Measurements from ENCODE around the gene EIF5A.
"Not testable (repeated sequence)": the region's sequence is repeated elsewhere in the genome, so short reads cannot be mapped to it uniquely, and the experiment has no call there.

The EIF5A gene

DNA sequence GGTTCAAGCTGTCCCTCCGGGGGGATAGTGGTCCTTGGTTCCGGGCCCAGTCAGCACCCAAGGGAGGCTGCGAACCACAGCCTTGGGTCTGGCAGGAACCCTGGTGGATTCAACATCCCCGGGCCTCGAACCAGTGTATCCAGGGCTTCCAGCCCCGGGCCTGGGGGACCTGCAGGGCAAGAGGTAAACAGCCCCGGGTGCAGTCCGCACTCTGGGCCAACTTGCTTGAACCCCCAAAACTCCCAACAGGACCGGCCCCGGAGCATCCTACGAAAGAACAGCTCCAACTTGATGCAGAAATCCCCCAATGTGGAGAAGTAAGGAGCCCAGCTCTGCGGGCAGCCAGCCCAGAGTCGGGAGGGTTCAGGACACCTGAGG, 23.2 kb downstream of the EIF5A start:
- DNase-seq (ENCODE audit: low spot score), result no peak

DNA sequence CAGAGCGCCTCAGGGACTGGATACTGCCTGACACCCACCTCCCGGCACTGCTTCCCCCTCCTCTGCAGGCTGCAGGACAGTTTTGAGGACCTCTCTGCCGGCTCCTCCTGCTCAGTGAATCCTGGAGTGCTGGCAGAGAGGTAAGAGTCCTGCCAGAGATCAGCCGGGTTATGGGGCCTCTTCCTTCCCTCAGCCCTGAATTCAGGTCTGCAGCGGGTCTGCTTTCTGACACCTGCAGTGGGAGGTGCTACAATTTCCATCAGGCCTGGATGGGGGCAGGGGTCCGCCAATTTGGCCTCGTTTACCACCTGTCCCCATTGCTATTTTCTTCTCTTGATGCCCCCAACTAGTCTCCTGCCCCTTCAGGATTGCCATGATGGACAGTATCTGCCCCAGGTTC, 24.7 kb downstream of the EIF5A start:
- DNase-seq (ENCODE audit: low spot score), result no peak

DNA sequence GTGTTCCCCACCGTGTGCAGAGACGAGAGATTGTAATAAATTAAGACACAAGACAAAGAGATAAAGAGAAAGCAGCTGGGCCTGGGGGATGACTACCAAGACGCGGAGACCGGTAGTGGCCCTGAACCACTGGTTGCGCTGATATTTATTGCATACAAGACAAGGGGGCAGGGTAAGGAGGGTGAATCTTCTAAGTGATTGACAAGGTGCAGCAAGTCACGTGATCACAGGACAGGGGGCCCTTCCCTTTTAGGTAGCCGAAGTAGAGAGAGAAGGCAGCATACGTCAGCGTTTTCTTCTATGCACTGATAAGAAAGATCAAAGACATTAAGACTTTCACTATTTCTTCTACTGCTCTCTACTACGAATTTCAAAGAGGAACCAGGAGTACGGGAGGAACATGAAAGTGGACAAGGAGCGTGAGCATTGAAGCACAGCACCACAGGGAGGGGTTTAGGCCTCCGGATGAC, 25.2 kb downstream of the EIF5A start:
- not testable (repeated sequence) for DNase-seq (ENCODE audit: low spot score)

DNA sequence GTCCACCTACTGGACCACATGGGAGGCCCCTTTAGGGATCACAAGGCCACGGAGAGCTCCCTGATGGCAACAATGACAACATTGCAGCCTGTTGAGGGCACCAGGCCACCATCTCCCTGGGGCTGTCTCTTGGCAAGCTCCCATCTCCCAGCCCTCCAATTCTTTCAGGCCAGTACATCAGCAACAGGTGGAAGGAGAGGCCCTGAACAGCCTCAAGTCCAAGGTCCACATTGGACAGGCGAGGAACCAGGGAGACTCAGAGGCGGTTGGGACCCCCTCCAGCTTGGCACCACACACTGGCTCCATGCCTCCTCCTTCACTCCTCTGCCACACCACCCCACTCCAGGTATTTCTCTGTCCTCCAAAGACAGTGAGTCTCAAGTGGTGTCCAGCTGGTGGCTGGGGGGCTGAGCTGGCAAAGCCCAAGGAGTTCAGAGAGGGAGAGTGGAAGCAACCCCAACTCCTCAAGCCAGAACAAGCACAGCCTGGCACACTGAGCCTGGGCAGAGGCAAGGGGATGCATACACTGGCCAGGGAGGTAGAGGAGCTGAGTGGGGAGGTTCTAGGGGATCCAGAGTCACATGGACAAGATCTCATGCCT, 27.6 kb downstream of the EIF5A start:
- no peak for DNase-seq (ENCODE audit: low spot score)

DNA sequence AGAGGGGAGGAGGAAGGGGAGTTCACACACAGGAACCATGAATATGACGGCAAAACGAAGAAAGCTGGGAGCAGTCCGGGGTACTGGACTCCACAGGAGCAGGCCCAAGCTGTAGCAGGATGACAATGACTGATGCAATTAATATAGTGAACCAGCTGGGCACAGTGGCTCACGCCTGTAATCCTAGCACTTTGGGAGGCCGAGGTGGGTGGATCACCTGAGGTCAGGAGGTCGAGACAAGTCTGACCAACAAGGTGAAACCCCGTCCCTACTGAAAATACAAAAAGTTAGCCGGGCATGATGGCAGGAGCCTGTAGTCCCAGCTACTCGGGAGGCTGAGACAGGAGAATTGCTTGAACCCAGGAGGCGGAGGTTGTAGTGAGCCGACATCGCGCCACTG, 28.3 kb downstream of the EIF5A start:
- not testable (repeated sequence) for DNase-seq (ENCODE audit: low spot score)

DNA sequence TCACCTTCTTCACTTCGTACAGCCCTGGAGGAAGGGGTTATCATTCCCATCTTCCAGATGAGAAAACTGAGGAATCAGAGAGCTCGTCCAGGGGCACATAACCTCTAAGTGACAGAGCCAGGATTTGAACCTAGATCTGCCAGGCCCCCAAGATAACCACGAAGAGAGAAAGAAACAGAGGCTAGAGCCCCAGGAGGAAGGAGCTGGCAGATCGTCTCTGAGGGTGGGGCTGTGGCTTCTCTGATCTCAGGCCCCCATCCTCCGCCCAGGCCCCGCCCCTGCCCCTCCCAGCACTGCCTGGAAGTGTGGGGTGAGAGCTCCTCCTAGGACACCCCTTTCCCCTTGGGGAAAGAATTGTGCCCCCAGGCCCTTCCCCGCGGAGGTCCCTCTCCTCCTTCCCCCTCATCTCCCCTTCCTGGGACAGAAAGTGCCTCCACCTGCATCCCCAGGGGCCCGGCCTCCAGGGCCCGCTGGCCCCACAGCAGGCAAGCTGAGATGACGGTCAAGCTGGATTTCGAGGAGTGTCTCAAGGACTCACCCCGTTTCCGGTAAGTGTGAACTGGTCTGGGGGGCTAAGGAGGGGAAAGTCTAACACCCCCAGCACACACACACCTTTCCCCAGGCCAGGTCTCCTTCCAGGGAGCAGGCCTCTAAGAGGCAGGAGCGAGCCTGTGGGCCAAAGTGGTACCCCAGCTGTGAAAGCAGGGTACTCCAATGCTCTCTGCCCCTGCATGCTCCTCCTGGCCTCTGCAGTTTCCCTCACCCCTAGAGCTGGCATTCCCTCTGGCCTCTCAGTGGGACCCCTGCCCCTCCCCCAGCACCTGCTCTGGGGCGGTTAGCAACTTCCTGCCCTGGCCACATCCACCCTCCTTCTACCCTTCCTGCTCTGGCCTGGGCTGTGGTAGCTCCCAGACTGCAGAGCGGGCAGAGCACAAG, 29.1 kb downstream of the EIF5A start, which contains the start of gene ACAP1:
Gene ACAP1, plus strand, starts transcription at position 290 of the 936 bp plus-strand sequence. Its CDS starts 206 bp downstream, at position 496.
- peak; percentile 92 for DNase-seq (ENCODE audit: low spot score)

DNA sequence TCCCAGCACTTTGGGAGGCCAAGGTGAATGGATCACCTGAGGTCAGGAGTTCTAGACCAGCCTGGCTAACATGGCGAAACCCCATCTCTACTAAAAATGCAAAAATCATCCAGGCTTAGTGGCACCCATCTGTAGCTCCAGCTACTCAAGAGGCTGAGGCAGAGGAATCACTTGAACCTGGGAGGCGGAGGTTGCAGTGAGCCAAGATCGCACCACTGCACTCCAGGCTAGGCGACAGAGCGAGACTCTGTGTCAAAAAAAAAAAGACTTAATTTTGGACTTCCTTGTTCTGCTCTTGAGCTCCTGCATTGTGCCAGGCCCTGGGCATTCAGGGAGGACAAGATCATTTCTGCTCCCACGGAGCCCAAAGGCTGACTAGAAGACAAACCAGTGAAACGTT, 30.2 kb downstream of the EIF5A start:
- not testable (repeated sequence) for DNase-seq (ENCODE audit: low spot score)

DNA sequence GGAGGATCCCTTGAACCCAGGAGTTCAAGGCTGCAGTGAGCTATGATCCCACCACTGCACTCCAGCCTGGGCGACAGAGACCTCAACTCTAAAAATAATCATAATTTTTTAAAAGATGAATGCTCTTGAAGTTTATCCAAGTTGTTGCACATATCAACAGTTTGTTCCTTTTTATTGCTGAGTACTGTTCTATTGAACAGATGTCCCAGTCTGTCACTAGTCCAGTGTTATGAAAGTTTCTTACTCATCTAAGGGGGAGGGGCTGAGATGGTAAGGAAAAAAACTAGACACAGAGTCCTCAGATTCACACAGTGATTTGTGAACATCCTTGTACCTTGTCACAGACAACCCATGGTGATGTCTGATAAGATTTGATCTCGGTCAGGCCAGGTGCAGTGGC, 32.8 kb downstream of the EIF5A start:
- no peak for DNase-seq (ENCODE audit: low spot score)

DNA sequence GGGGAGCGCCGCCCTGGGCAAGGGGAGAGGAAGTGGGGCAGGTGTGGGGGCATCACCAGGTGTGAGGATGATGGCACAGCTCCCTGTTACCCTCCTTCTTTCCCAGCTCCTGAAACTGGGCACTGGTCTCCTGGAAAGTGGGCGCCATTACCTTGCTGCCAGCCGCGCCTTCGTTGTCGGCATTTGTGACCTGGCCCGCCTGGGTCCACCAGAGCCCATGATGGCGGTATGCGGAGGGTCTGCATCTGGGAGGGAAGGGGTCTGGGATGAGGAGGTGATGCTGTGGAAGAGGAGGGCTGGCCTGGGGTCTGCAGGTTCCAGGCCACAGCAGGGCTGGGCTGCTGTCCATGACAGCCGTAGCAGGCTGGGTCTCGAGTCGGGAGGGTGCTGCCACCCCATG, 34.4 kb downstream of the EIF5A start:
- DNase-seq (ENCODE audit: low spot score), result no peak

DNA sequence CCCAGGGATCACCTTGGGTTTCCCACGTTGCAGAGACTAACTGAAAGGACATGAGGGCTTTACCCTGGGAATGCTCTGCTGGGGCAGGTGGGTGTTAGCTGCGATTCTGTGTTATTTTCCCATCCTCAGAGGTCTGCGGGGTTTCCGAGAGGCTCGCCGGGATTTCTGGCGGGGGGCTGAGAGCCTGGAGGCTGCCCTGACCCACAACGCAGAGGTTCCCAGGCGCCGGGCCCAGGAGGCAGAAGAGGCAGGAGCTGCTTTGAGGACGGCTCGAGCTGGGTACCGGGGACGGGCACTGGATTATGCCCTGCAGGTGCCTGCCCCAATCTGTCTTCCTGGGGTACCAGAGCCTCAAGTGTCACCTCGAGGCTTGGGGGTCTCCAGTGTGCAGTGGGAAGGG, 35.8 kb downstream of the EIF5A start:
- DNase-seq (ENCODE audit: low spot score), result no peak

DNA sequence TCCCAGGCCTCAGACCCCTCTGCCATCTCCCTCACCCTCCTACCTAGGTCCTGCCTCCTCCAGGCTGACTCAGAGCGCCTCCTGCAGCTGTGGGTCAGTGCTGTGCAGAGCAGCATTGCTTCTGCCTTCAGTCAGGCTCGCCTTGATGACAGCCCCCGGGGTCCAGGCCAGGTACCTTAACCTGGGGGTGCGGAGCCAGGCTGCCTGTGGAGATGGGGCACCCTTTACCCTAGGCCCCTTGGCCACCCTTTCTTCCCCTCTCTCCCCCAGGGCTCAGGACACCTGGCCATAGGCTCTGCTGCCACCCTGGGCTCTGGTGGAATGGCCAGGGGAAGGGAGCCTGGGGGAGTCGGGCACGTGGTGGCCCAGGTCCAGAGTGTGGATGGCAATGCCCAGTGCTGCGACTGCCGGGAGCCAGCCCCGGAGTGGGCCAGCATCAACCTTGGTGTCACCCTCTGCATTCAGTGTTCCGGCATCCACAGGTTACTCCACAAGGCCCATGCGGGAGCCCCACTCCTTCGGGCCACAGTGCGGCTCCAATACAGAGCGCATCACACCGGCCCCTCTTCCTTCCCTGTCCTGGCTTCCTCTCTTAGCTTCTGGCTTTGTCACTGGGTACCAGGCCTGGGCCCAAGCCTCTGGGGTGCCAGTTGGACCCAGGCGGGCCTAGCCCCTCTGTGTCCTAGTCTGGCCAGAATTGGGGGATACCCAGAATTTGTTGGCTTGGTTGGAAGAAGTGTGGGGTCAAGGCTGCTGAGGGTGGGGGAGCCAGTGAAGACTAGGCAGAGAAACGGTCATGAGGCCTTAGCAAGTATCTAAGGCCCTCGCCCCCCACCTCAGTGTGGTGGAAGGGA, 39.6 kb downstream of the EIF5A start:
- DNase-seq (ENCODE audit: low spot score), result no peak

DNA sequence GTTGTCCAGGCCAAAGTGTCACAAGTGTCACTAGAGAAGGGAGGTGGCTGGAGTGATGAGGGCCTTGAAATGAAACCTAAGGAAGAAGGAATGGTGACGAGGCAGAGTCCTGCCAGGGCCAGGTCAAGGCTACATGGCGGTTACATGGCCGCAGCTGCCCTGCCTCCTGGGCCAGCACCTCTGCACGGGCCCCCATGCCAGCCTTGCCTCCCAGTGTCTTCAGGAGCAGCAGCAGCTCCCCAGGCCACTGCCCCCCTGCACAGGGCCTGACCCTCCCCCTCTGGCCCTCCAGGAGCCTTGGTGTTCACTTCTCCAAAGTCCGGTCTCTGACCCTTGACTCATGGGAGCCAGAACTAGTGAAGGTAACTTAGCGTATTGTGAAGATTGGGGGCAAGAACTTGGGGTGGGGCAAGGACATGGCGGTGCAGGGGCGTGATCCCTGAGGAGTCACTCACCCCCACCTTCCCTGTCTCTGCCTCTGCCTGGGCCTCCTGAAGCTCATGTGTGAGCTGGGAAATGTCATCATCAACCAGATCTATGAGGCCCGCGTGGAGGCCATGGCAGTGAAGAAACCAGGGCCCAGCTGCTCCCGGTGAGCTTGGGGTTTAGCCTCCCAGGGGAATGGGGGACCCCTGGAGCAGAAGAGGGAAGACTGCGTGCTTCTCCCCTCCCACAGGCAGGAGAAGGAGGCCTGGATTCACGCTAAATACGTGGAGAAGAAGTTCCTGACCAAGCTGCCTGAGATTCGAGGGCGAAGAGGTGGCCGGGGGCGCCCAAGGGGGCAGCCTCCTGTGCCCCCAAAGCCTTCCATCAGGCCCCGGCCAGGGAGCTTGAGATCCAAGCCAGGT, 40.4 kb downstream of the EIF5A start:
- DNase-seq (ENCODE audit: low spot score), result no peak

DNA sequence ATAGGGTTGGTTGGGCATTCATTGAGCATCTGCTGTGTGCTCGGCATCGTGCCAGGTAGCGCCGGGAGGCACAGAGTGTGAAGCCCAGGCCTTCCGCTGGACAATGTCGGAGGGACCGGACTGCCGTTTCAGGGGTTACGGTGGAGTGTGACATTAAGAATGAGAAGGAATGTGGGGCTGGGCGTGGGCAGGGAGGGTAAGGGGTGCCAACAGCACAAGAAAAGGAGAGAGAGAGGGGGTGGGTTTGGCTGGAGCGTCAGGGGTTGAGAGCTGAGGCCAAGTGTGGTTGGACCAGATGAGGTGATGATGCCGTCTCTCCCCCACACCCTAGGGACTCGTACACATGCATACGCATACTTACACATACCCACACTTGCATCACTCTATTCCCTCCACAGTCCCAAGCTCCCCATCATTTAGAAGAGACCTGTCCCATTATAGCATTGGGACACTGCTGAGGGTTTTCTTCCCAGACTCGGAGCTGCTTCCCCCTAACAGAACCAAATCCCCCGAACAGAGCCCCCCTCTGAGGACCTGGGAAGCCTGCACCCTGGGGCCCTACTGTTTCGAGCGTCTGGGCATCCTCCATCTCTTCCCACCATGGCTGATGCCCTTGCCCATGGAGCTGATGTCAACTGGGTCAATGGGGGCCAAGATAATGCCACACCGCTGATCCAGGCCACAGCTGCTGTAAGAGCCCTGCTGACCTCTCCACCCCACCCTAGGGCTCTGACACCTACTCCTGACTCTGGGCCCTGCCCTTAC, 41.2 kb downstream of the EIF5A start:
- no peak for DNase-seq (ENCODE audit: low spot score)

DNA sequence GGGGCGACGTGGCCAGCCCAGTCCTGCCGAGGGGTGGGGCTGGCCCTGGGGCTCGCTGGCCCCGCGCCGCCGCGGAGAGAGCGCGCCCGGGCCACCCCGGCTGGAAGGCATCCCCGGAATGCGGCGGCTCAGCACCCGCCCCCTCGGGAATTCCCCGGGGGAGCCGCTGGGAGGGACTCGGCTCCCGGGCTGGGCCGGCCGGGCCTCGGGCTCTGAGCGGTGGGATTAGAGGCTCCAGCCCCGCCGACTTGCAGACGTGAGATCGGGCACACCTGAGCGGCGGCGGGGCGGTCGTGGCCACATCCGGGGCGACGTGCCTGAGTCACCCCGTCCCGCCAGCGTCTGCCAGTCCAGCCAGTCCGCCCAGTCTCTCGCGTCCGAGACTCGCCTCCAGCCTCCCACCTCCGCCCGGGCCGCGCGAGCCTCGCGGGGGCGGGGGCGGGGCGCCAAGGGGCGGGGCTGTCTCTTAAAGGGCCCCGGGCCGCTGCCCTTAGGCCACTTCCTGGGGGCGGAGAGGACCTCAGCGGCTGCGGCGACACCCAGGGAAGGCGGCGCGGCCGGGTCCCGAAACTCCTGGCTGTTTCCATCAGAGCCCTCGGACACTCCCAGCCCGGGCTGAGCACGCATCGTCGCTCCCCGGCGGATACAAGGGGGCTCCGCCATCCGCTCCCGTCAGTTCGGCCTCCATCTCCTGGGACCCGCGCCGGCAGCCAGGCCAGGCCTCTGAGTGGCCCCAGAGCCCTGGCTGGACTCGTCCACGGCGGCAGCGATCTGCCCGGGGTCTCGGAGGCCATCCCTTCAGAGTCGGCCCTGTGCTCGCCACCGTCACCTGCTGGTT, 44.5 kb downstream of the EIF5A start, which contains the start of gene KCTD11:
Gene KCTD11, plus strand, starts transcription at position 498 of the 838 bp plus-strand sequence.
- peak; percentile 68 for DNase-seq (ENCODE audit: low spot score)

DNA sequence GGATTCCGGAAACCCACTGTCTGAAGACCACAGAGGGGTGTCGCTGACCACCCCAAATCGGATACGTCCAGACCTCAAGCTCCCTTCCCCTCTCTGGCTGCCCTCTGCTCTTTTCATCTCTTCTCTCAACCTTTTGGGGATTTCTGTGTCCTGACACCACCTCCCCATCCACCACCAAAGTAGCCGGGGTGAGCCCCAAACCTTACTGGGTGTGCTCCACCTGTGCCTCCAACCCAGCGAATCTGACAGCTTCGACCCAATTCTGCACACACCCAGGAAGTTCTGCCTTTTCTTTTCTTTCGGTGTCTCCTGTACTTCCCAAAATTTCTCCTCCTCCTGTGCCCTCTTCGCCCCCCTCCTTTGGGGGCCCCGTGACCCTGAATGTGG, 45.1 kb downstream of the EIF5A start:
- DNase-seq (ENCODE audit: low spot score), result no peak

DNA sequence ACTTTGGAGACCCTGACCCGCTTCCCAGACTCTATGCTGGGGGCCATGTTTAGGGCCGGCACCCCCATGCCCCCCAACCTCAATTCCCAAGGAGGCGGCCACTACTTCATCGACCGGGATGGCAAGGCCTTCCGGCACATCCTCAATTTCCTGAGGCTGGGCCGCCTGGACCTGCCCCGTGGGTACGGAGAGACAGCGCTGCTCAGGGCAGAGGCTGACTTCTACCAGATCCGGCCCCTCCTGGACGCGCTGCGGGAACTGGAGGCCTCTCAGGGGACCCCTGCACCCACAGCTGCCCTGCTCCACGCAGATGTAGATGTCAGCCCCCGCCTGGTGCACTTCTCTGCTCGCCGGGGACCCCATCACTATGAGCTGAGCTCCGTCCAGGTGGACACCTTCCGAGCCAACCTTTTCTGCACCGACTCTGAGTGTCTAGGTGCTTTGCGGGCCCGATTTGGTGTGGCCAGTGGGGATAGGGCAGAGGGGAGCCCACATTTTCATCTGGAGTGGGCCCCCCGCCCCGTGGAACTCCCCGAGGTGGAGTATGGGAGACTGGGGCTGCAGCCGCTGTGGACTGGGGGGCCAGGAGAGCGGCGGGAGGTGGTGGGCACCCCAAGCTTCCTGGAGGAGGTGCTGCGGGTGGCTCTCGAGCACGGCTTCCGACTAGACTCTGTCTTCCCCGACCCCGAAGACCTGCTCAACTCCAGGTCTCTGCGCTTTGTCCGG, 45.6 kb downstream of the EIF5A start:
- DNase-seq (ENCODE audit: low spot score), result no peak

DNA sequence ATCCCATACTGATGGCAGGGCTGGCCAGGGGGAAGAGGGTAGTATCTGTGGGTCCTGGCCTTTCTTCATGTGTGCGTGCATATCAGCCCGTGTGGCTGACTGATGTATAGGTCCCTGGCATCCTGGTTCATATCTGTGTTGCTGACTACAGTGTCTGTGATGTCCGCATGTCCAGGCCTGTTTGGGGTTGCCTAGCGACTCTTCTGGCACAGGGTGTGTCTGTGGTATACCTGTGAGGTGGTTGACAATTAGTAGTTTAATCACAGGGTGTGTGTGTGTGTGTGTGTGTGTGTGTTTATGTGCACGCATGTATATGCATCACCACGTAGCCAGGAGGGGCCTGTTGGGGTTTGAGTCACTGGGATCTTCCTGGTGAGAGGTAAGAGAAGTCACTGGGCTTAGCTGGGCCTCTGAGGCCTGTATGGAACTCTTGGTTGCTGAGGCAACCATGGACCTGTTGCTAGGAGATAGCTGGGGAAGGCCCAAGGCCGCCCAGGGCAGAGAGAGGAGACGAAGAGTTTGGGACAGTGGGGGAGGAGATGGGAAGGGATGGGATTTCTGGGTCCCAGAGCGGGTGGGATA, 46.9 kb downstream of the EIF5A start:
- no peak for DNase-seq (ENCODE audit: low spot score)

DNA sequence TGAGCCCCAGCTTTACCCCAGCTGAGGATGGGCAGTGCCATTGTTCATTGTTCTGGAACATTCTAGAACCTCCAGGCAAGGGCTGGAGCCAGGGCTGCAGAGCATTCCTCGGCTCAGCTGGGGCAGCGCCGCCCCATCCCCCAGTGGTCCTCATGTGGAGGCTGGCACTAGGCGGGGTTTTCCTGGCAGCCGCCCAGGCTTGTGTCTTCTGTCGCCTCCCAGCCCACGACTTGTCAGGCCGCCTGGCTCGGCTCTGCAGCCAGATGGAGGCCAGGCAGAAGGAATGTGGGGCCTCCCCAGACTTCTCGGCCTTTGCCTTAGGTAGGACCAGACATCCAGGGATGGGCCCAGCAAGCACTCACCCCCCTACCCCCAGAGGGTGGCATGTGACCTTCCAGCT, 47.6 kb downstream of the EIF5A start, which contains the start of gene TMEM95:
Gene TMEM95, plus strand, starts transcription at position 104 of the 400 bp plus-strand sequence. Its CDS starts 49 bp downstream, at position 153.
- DNase-seq (ENCODE audit: low spot score), result no peak

All from CD4-positive, alpha-beta T cell treated with Interleukin-6 at 100 ng/mL for 8 hours (primary cell).